Endothelial cell of umbilical vein (primary cell): ENCODE results near the gene PLBD1. TPM values are rescaled to one million over a fixed set of nuclear protein-coding genes. Genes with fewer than 3 reads are reported as not detected.

Experiments
- BruUV-seq: library from RNA; stranded (reverse); fragments of 400-500 nt; replicated peaks from 2 replicates; lab custom pipeline; 2021; lab: Mats Ljungman, UMichigan
- CTCF ChIA-PET: fragments of 300-600, 350-600 bp; sonication (Branson Sonifier 250); formaldehyde crosslinking; loops from one replicate; lab custom pipeline; 2021; ENCODE audit warnings: antibody characterized with exemption, inconsistent platforms; lab: Charles Lee
- POLR2A ChIA-PET: fragments of 300-600, 350-600 bp; sonication (Branson Sonifier 250); formaldehyde crosslinking; loops from one replicate; lab custom pipeline; 2021; ENCODE audit warnings: antibody characterized with exemption, inconsistent platforms; lab: Charles Lee
- DNase-seq: peaks from one replicate; pipeline ENCODE4 v3.0.0-alpha.2; 2011; ENCODE audit warnings: low read depth, low spot score
- FAIRE-seq: peaks from 2 replicates; lab custom pipeline; 2011; peaks lifted over from hg19 to GRCh38; lab: Jason Lieb, UNC
- H2AFZ ChIP-seq: 2 replicates; pipeline ENCODE4 v1.6.0; 2012; ENCODE audit warnings: low read depth, low read length, control low read depth, inconsistent platforms
- H3K27ac ChIP-seq: 2 replicates; pipeline ENCODE4 v1.5.1; 2011; ENCODE audit warnings: low read depth, mild to moderate bottlenecking, control low read depth, low read length, moderate library complexity; ENCODE audit not compliant: insufficient read depth
- H3K27me3 ChIP-seq, 2 experiments: 2 replicates each; pipeline versions ENCODE4 v1.6.0 to v1.6.1; 2011; ENCODE audit warnings: low read length in 2 of 2, mixed read lengths in 1 of 2; ENCODE audit not compliant: control insufficient read depth in 2 of 2, insufficient read depth in 2 of 2
- H3K36me3 ChIP-seq, 2 experiments: 2 replicates in 1 of 2; 3 replicates in 1 of 2; pipeline ENCODE4 v1.5.1; 2011; ENCODE audit warnings: low read length in 2 of 2, mild to moderate bottlenecking in 1 of 2, moderate library complexity in 1 of 2; ENCODE audit not compliant: control insufficient read depth in 2 of 2, insufficient read depth in 2 of 2; ENCODE audit errors: extremely low read depth in 1 of 2
- H3K4me1 ChIP-seq: 3 replicates; pipeline ENCODE4 v1.5.1; 2011; ENCODE audit warnings: mild to moderate bottlenecking, low read length; ENCODE audit not compliant: control insufficient read depth, insufficient read depth; ENCODE audit errors: extremely low read depth
- H3K4me2 ChIP-seq: 2 replicates; pipeline ENCODE4 v1.6.1; 2011; ENCODE audit warnings: low read length, control low read depth, mixed read lengths; ENCODE audit not compliant: insufficient read depth
- H3K4me3 ChIP-seq, 3 experiments: fragments of 200-600 bp in 1 of 3; sonication (generic), shearing (Covaris generic) in 1 of 3; replicated peaks in 1 of 3; 2 replicates each; pipeline ENCODE4 v1.5.1; 2011 to 2016; ENCODE audit warnings: control low read depth in 3 of 3, low read length in 3 of 3, mild to moderate bottlenecking in 2 of 3, inconsistent platforms in 1 of 3, low read depth in 1 of 3, moderate library complexity in 1 of 3; ENCODE audit not compliant: insufficient read depth in 1 of 3
- H3K79me2 ChIP-seq: 2 replicates; pipeline ENCODE4 v1.6.0; 2012; ENCODE audit warnings: low read length, inconsistent platforms; ENCODE audit not compliant: control insufficient read depth, insufficient read depth
- H3K9ac ChIP-seq: replicated peaks from 2 replicates; pipeline ENCODE3; 2011; ENCODE audit warnings: low read length, control low read depth; ENCODE audit not compliant: insufficient read depth; ENCODE audit errors: extremely low read depth
- H3K9me1 ChIP-seq: replicated peaks from 3 replicates; pipeline ENCODE4 v1.6.0; 2011; ENCODE audit warnings: mild to moderate bottlenecking, low read length; ENCODE audit not compliant: control insufficient read depth, insufficient read depth; ENCODE audit errors: extremely low read depth
- H3K9me3 ChIP-seq: replicated peaks from 2 replicates; pipeline ENCODE4 v1.5.1; 2012; ENCODE audit warnings: low read length, inconsistent platforms; ENCODE audit not compliant: control insufficient read depth, insufficient read depth
- H4K20me1 ChIP-seq: replicated peaks from 2 replicates; pipeline ENCODE3; 2011; ENCODE audit warnings: mild to moderate bottlenecking, low read length; ENCODE audit not compliant: control insufficient read depth, insufficient read depth; ENCODE audit errors: extremely low read depth
- EZH2 ChIP-seq: IDR thresholded peaks from 2 replicates; pipeline ENCODE4 v1.6.1; 2012; ENCODE audit warnings: borderline replicate concordance, low read depth, mild to moderate bottlenecking, moderate library complexity, low read length, inconsistent platforms; ENCODE audit not compliant: severe bottlenecking
- FOS ChIP-seq: IDR thresholded peaks from 2 replicates; pipeline ENCODE4 v1.6.1; 2011; ENCODE audit warnings: mild to moderate bottlenecking, low read length, moderate library complexity, borderline replicate concordance; ENCODE audit not compliant: insufficient read depth
- GATA2 ChIP-seq: IDR thresholded peaks from 2 replicates; pipeline ENCODE4 v1.7.0; 2011; ENCODE audit warnings: low read depth, mild to moderate bottlenecking, moderate library complexity, mixed read lengths, low read length; ENCODE audit not compliant: insufficient read length, insufficient read depth
- JUN ChIP-seq: IDR thresholded peaks from 2 replicates; pipeline ENCODE4 v1.6.1; 2011; ENCODE audit warnings: borderline replicate concordance, low read depth; ENCODE audit not compliant: insufficient read length, insufficient read depth
- MYC ChIP-seq: IDR thresholded peaks from one replicate; pipeline ENCODE4 v1.6.1; 2011; ENCODE audit warnings: mild to moderate bottlenecking, low read depth, low read length
- POLR2A ChIP-seq: IDR thresholded peaks from 2 replicates; pipeline ENCODE4 v1.6.1; 2012; ENCODE audit warnings: low read depth, mild to moderate bottlenecking, control low read depth, low read length
- POLR2AphosphoS5 ChIP-seq: IDR thresholded peaks from 2 replicates; pipeline ENCODE4 v1.6.1; 2012; ENCODE audit warnings: low read depth, mild to moderate bottlenecking, control low read depth, low read length, moderate library complexity; ENCODE audit not compliant: insufficient read depth
- dilution Hi-C: fragments of 300-500 bp; cut with MboI; formaldehyde crosslinking; loops from one replicate; pipeline ENCODE4 v1.15.0; 2019; ENCODE audit warnings: low sequenced_read_pairs; ENCODE audit not compliant: extremely low pct_ligation_motif_present
- intact Hi-C: fragments of 100-400 bp; cut with micrococcal nuclease; formaldehyde crosslinking; loops from one replicate; pipeline ENCODE4 v1.10.0; 2022
- polyA plus RNA-seq, 4 experiments: library from polyadenylated mRNA; depleted of rRNA in 3 of 4; stranded (reverse) in 3 of 4; unstranded in 1 of 4; fragments of >200 nt; gene quantifications; 2 replicates each; pipeline versions ENCODE4 v1.2.1 to v1.2.3, GENCODE V29; 2011 to 2012; ENCODE audit warnings: missing spikeins in 1 of 4
- total RNA-seq: library from RNA; stranded (reverse); gene quantifications from 2 replicates; pipeline ENCODE4 v1.2.3, GENCODE V29; 2021
- TF ChIP-seq, protein P1 (sequence below), 2 donors: IDR thresholded peaks; 1 replicate in 1 of 2; 2 replicates in 1 of 2; pipeline ENCODE4 v1.5.1; 2011; ENCODE audit warnings: low read length in 2 of 2, mild to moderate bottlenecking in 2 of 2, moderate library complexity in 2 of 2, control low read depth in 1 of 2, inconsistent platforms in 1 of 2, low read depth in 1 of 2; ENCODE audit not compliant: insufficient read depth in 1 of 2; ENCODE audit errors: extremely low read depth in 1 of 2
- TF ChIP-seq, protein P2 (sequence below): IDR thresholded peaks from 2 replicates; pipeline ENCODE4 v1.6.1; 2011; ENCODE audit not compliant: insufficient read depth, insufficient read length

PLBD1 gene
- total and polyA plus RNA-seq, 2 donors (not counting 3 experiments of a cell fraction or from before 2014, with no cell fraction given), result 0.04 TPM; not detected in 1

DNA sequence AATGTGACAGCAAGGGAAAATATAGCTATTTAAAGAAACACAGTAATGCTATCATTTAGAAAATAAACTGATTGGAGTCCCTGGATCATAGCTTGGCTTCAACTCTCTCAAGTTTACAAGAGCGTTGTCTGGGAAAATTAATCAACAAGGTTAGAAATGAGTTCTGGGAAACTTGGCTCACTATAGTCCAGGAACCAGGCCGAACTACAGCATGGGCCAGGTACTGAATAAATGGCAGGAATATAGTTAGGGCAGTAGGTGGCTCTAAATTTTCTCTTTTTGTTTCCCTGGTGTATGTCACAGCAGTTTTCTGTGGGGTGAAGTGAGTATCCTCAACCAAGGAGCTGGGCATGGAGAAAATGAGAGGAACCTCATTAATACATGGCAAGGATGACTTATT lies 72.4 kb downstream of the PLBD1 start:
- Histone ChIP-seq H3K9ac (no peak overlapping the region), H3K79me2 (no peaks in the 10 kb centered on the region), H3K27me3 (no peaks in the 10 kb centered on the region), H2AFZ (no peak overlapping the region), H3K36me3 (peaks cover 16 to 25% of the 10 kb centered on the region in 2 experiments), H3K27ac (no peak overlapping the region), H3K4me3 (no peak overlapping the region), H4K20me1 (no peaks in the 10 kb centered on the region), H3K4me1 (no peaks in the 10 kb centered on the region), H3K4me2 (no peak overlapping the region), H3K9me3 (no peaks in the 10 kb centered on the region), H3K9me1 (no peaks in the 10 kb centered on the region)
- ChIA-PET CTCF (interaction anchor here (0.7 kb wide), 2 partner anchors 28 to 74 kb away, joined by 3 read pairs; no protein-coding TSS in a partner anchor), POLR2A (no interaction called here)
- no peak for TF ChIP-seq FOS
- TF ChIP-seq, protein P1, sequence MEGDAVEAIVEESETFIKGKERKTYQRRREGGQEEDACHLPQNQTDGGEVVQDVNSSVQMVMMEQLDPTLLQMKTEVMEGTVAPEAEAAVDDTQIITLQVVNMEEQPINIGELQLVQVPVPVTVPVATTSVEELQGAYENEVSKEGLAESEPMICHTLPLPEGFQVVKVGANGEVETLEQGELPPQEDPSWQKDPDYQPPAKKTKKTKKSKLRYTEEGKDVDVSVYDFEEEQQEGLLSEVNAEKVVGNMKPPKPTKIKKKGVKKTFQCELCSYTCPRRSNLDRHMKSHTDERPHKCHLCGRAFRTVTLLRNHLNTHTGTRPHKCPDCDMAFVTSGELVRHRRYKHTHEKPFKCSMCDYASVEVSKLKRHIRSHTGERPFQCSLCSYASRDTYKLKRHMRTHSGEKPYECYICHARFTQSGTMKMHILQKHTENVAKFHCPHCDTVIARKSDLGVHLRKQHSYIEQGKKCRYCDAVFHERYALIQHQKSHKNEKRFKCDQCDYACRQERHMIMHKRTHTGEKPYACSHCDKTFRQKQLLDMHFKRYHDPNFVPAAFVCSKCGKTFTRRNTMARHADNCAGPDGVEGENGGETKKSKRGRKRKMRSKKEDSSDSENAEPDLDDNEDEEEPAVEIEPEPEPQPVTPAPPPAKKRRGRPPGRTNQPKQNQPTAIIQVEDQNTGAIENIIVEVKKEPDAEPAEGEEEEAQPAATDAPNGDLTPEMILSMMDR (IDR thresholded peaks at IDR 0.05; ENCODE audit: extremely low read depth in 1 of 2, insufficient read depth in 1 of 2, low read depth in 1 of 2, low read length in 2 of 2), result no peak
- TF ChIP-seq, protein P2, sequence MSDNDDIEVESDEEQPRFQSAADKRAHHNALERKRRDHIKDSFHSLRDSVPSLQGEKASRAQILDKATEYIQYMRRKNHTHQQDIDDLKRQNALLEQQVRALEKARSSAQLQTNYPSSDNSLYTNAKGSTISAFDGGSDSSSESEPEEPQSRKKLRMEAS, result no peak
- no peak for TF ChIP-seq GATA2
- no peak for TF ChIP-seq JUN
- no peak for TF ChIP-seq POLR2AphosphoS5
- no peak for TF ChIP-seq EZH2
- TF ChIP-seq MYC, result no peak
- TF ChIP-seq POLR2A, result no peak
- no TSS peak for BruUV-seq
- intact Hi-C loops, result no loop called here
- dilution Hi-C loops, result no loop called here
- DNase-seq, result no peak
- no peak for FAIRE-seq
